B cell (primary cell): ENCODE data around the gene BICRAL. TPM values are rescaled to one million over a fixed set of nuclear protein-coding genes. Genes with fewer than 3 reads are reported as not detected.
A peak's percentile ranks its signal among the peaks of the same experiment; 100 is the strongest.

Experiments used
- ATAC-seq: fragments of 200-7000 bp; cut with Tn5 transposase; one replicate; pipeline ENCODE4 v1.10.0; 2021; ENCODE audit warnings: low read depth, mild to moderate bottlenecking, moderate number of reproducible peaks, moderate library complexity
- CTCF ChIA-PET: fragments of 350-600 bp; sonication (Branson Sonifier 250); formaldehyde crosslinking; loops from one replicate; lab custom pipeline; 2021; ENCODE audit warnings: antibody characterized with exemption, inconsistent platforms; lab: Charles Lee
- POLR2A ChIA-PET: fragments of 350-600 bp; sonication (Branson Sonifier 250); formaldehyde crosslinking; loops from one replicate; lab custom pipeline; 2021; ENCODE audit warnings: antibody characterized with exemption; lab: Charles Lee
- DNase-seq: peaks from one replicate; pipeline ENCODE4 v3.0.0; 2013
- H2AFZ ChIP-seq: 2 replicates; pipeline ENCODE4 v1.6.1; 2012; ENCODE audit warnings: mild to moderate bottlenecking, low read depth, low read length; ENCODE audit not compliant: insufficient read depth, poor library complexity, severe bottlenecking
- H3K27ac ChIP-seq, 2 donors: 1 replicate in 1 of 2; 2 replicates in 1 of 2; pipeline ENCODE4 v1.5.1; 2012 to 2013; ENCODE audit warnings: low read length in 2 of 2, mild to moderate bottlenecking in 2 of 2, moderate library complexity in 1 of 2
- H3K27me3 ChIP-seq, 4 experiments: fragments of 200-600 bp in 1 of 4; sonication (generic) in 1 of 4; replicated peaks in 1 of 4; 1 replicate in 2 of 4; 2 replicates in 2 of 4; pipeline versions ENCODE4 v1.6.1 to v1.7.0; 2013 to 2016; ENCODE audit warnings: low read length in 3 of 4, mild to moderate bottlenecking in 2 of 4, mixed read lengths in 1 of 4, moderate library complexity in 1 of 4; ENCODE audit not compliant: insufficient read depth in 4 of 4, control insufficient read depth in 3 of 4; ENCODE audit errors: control extremely low read depth in 1 of 4
- H3K36me3 ChIP-seq, 2 experiments: replicated peaks in 1 of 2; 1 replicate in 1 of 2; 2 replicates in 1 of 2; pipeline versions ENCODE4 v1.6.1 to v1.7.1; 2013; ENCODE audit warnings: low read length in 1 of 2; ENCODE audit not compliant: insufficient read depth in 2 of 2, control insufficient read depth in 1 of 2; ENCODE audit errors: control extremely low read depth in 1 of 2, extremely low read depth in 1 of 2
- H3K4me1 ChIP-seq, 2 donors: fragments of 200-600 bp in 1 of 2; sonication (generic) in 1 of 2; 1 replicate in 1 of 2; 2 replicates in 1 of 2; pipeline versions ENCODE4 v1.5.1 to v1.6.1; 2013 to 2017; ENCODE audit warnings: low read length in 2 of 2; ENCODE audit not compliant: control insufficient read depth in 2 of 2, insufficient read depth in 2 of 2
- H3K4me2 ChIP-seq: replicated peaks from 2 replicates; pipeline ENCODE3; 2012; ENCODE audit warnings: mild to moderate bottlenecking, low read depth, low read length; ENCODE audit not compliant: poor library complexity, severe bottlenecking
- H3K4me3 ChIP-seq, 5 experiments: fragments of 200-600 bp in 1 of 5; sonication (generic) in 1 of 5; 1 replicate in 3 of 5; 2 replicates in 2 of 5; pipeline versions ENCODE4 v1.5.1 to v1.7.0; 2011 to 2016; ENCODE audit warnings: low read length in 4 of 5, mild to moderate bottlenecking in 4 of 5, low read depth in 2 of 5, control low read depth in 1 of 5, moderate library complexity in 1 of 5; ENCODE audit not compliant: insufficient read depth in 1 of 5; ENCODE audit errors: control extremely low read depth in 1 of 5, extremely low read depth in 1 of 5
- H3K79me2 ChIP-seq: fragments of 200-600 bp; sonication (generic); one replicate; pipeline ENCODE4 v1.6.0; 2016; ENCODE audit warnings: low read length; ENCODE audit not compliant: control insufficient read depth, insufficient read depth
- H3K9ac ChIP-seq: fragments of 200-600 bp; sonication (generic); 2 replicates; pipeline ENCODE4 v1.6.1; 2017; ENCODE audit warnings: mild to moderate bottlenecking, low read length, moderate library complexity
- H3K9me3 ChIP-seq, 3 donors: one replicate each; pipeline versions ENCODE4 v1.6.1 to v1.7.1; 2013; ENCODE audit warnings: low read length in 2 of 3; ENCODE audit not compliant: control insufficient read depth in 2 of 3, insufficient read depth in 1 of 3; ENCODE audit errors: control extremely low read depth in 1 of 3
- H4K20me1 ChIP-seq: 2 replicates; pipeline ENCODE4 v1.6.0; 2012; ENCODE audit warnings: mild to moderate bottlenecking, low read length; ENCODE audit not compliant: insufficient read depth, control insufficient read depth, poor library complexity, severe bottlenecking
- H3K27ac Mint-ChIP-seq: one replicate; pipeline ENCODE4 v1.8.0; 2021; ENCODE audit warnings: mixed read lengths
- H3K27me3 Mint-ChIP-seq: one replicate; pipeline ENCODE4 v1.8.0; 2021; ENCODE audit warnings: mixed read lengths
- H3K4me1 Mint-ChIP-seq: one replicate; pipeline ENCODE4 v1.8.0; 2021; ENCODE audit warnings: mixed read lengths
- H3K4me3 Mint-ChIP-seq: one replicate; pipeline ENCODE4 v1.8.0; 2021; ENCODE audit warnings: mixed read lengths
- H3K9me3 Mint-ChIP-seq: one replicate; pipeline ENCODE4 v1.8.0; 2022; ENCODE audit warnings: mixed read lengths; ENCODE audit not compliant: insufficient read depth
- CTCF ChIP-seq: fragments of 200-600 bp; IDR thresholded peaks from one replicate; pipeline ENCODE4 v1.8.0; 2022; ENCODE audit warnings: antibody characterized with exemption, mild to moderate bottlenecking
- EZH2 ChIP-seq: IDR thresholded peaks from 2 replicates; pipeline ENCODE4 v1.6.1; 2012; ENCODE audit warnings: borderline replicate concordance, low read depth, mild to moderate bottlenecking, moderate library complexity, low read length; ENCODE audit not compliant: insufficient read depth, poor library complexity, severe bottlenecking
- WGBS: methylation state at CpG from one replicate; pipeline ENCODE4 v1.1.5; 2013; ENCODE audit warnings: missing lambda C conversion rate; ENCODE audit not compliant: insufficient coverage; 5-methylcytosine and 5-hydroxymethylcytosine counted together
- intact Hi-C: fragments of 100-400 bp; cut with micrococcal nuclease; formaldehyde crosslinking; loops from one replicate; pipeline ENCODE4 v1.10.0; 2022
- polyA plus RNA-seq: library from polyadenylated mRNA; depleted of rRNA; stranded (reverse); fragments of >200 nt; gene quantifications from 2 replicates; pipeline ENCODE4 v1.2.3, GENCODE V29; 2012
- total RNA-seq, 2 donors: library from RNA; stranded (reverse); fragments of 120-200 nt in 1 of 2; gene quantifications; 1 replicate in 1 of 2; 2 replicates in 1 of 2; pipeline versions ENCODE4 v1.2.3 to v1.2.4, GENCODE V29; 2013 to 2022

BICRAL gene
- total and polyA plus RNA-seq, 2 donors (not counting 1 experiment from before 2014, with no cell fraction given) = 17.5 to 34.1 TPM

- no peak for TF ChIP-seq CTCF
- no peak for TF ChIP-seq EZH2
- H3K27ac Mint-ChIP-seq = peak overlapping the region; percentile 92
- ATAC-seq (no peak), DNase-seq (no peak)
- Histone ChIP-seq H3K9me3 (no peaks in the 10 kb centered on the region), H3K79me2 (peaks cover 8% of the 10 kb centered on the region), H3K36me3 (peaks cover 2 to 13% of the 10 kb centered on the region in 2 experiments), H2AFZ (peak overlapping the region; percentile 92), H3K27me3 (no peaks in the 10 kb centered on the region), H4K20me1 (peaks cover 1% of the 10 kb centered on the region), H3K4me2 (peak overlapping the region; percentile 86), H3K9ac (peak overlapping the region; percentile 97), H3K27ac (peak overlapping the region; percentile 77 to 89), H3K4me1 (peaks cover 26 to 33% of the 10 kb centered on the region in 2 donors), H3K4me3 (peak overlapping the region; percentile 76 to 94 (median 87))
- ChIA-PET POLR2A (interaction anchor here (2.3 to 3.2 kb wide), 2 partner anchors 10 to 107 kb away, joined by 17 to 26 read pairs; partner anchors contain the start of genes BICRAL and RPL7L1), CTCF (interaction anchor here (0.7 to 5.5 kb wide), 3 partner anchors 9 to 145 kb away, joined by 3 to 35 read pairs (median 20); partner anchors contain the start of gene RPL7L1)
- intact Hi-C loops = loop anchor here (1.0 to 5.0 kb wide), 6 partner anchors 9 to 328 kb away; partner anchors contain the start of genes CNPY3, RPL7L1, TBCC and UBR2
- H3K9me3 Mint-ChIP-seq = no peaks in the 10 kb centered on the region
- no peaks in the 10 kb centered on the region for H3K27me3 Mint-ChIP-seq
- H3K4me3 Mint-ChIP-seq = peak overlapping the region; percentile 92
- peaks cover 38% of the 10 kb centered on the region for H3K4me1 Mint-ChIP-seq
- 75% methylated on average over 2 of the region's 4 CpGs for WGBS
Observed at GRCh38 chr6:42889815-42890214, 108.0 kb downstream of the BICRAL start.
